Trophoblast cell (in vitro differentiated cells and primary cell): ENCODE measurements around the gene UPF1.

Experiments used
- DNase-seq, 2 donors: peaks; one replicate each; pipeline ENCODE4 v3.0.0-alpha.2; 2016
- H2AFZ ChIP-seq: 2 replicates; pipeline ENCODE4 v1.6.1; 2013; ENCODE audit warnings: low read length, moderate library complexity, mild to moderate bottlenecking; ENCODE audit not compliant: insufficient read depth, poor library complexity
- H2AK5ac ChIP-seq: 2 replicates; pipeline ENCODE4 v1.6.1; 2013; ENCODE audit warnings: mild to moderate bottlenecking, low read length
- H2BK120ac ChIP-seq: 2 replicates; pipeline ENCODE4 v1.6.1; 2013; ENCODE audit warnings: low read length, mild to moderate bottlenecking, moderate library complexity; ENCODE audit not compliant: insufficient read depth, poor library complexity
- H2BK12ac ChIP-seq: 2 replicates; pipeline ENCODE4 v1.6.1; 2013; ENCODE audit warnings: mild to moderate bottlenecking, low read length, moderate library complexity
- H2BK5ac ChIP-seq: 2 replicates; pipeline ENCODE4 v1.6.1; 2013; ENCODE audit warnings: low read length, low read depth, moderate library complexity, mild to moderate bottlenecking; ENCODE audit not compliant: poor library complexity
- H3K14ac ChIP-seq: 2 replicates; pipeline ENCODE4 v1.6.1; 2013; ENCODE audit warnings: mild to moderate bottlenecking, low read length
- H3K18ac ChIP-seq: 2 replicates; pipeline ENCODE4 v1.6.1; 2013; ENCODE audit warnings: mild to moderate bottlenecking, low read length
- H3K23ac ChIP-seq: 2 replicates; pipeline ENCODE4 v1.6.1; 2013; ENCODE audit warnings: low read length
- H3K27ac ChIP-seq: 2 replicates; pipeline ENCODE4 v1.5.1; 2013; ENCODE audit warnings: low read depth, mild to moderate bottlenecking, inconsistent platforms, low read length, moderate library complexity
- H3K27me3 ChIP-seq: 2 replicates; pipeline ENCODE4 v1.6.1; 2013; ENCODE audit warnings: inconsistent platforms, mild to moderate bottlenecking, low read length, moderate library complexity; ENCODE audit not compliant: insufficient read depth
- H3K36me3 ChIP-seq, 2 experiments: 1 replicate in 1 of 2; 2 replicates in 1 of 2; pipeline ENCODE4 v1.6.1; 2013; ENCODE audit warnings: low read length in 2 of 2, mild to moderate bottlenecking in 2 of 2, moderate library complexity in 1 of 2; ENCODE audit not compliant: insufficient read depth in 2 of 2, control insufficient read depth in 1 of 2
- H3K4ac ChIP-seq: 2 replicates; pipeline ENCODE4 v1.6.1; 2013; ENCODE audit warnings: low read depth, mild to moderate bottlenecking, low read length, moderate library complexity
- H3K4me1 ChIP-seq, 2 experiments: 1 replicate in 1 of 2; 2 replicates in 1 of 2; pipeline ENCODE4 v1.6.1; 2013; ENCODE audit warnings: low read length in 2 of 2, mild to moderate bottlenecking in 2 of 2, moderate library complexity in 1 of 2; ENCODE audit not compliant: insufficient read depth in 2 of 2, control insufficient read depth in 1 of 2
- H3K4me2 ChIP-seq: 2 replicates; pipeline ENCODE4 v1.6.1; 2013; ENCODE audit warnings: inconsistent platforms, mild to moderate bottlenecking, low read length, moderate library complexity
- H3K4me3 ChIP-seq: 2 replicates; pipeline ENCODE4 v1.5.1; 2013; ENCODE audit warnings: mild to moderate bottlenecking, low read depth, low read length, inconsistent platforms
- H3K79me1 ChIP-seq: one replicate; pipeline ENCODE4 v1.6.1; 2013; ENCODE audit warnings: low read length
- H3K79me2 ChIP-seq: 2 replicates; pipeline ENCODE4 v1.6.1; 2013; ENCODE audit warnings: low read length, mild to moderate bottlenecking; ENCODE audit not compliant: control insufficient read depth, insufficient read depth, poor library complexity
- H3K9ac ChIP-seq: 2 replicates; pipeline ENCODE4 v1.6.1; 2013; ENCODE audit warnings: mild to moderate bottlenecking, low read length
- H3K9me3 ChIP-seq: 2 replicates; pipeline ENCODE4 v1.6.1; 2013; ENCODE audit warnings: low read depth, mild to moderate bottlenecking, control low read depth, inconsistent platforms, low read length; ENCODE audit not compliant: insufficient read depth
- H4K12ac ChIP-seq: 2 replicates; pipeline ENCODE4 v1.6.1; 2013; ENCODE audit warnings: low read depth, mild to moderate bottlenecking, low read length, moderate library complexity
- H4K8ac ChIP-seq: 2 replicates; pipeline ENCODE4 v1.6.1; 2013; ENCODE audit warnings: low read depth, mild to moderate bottlenecking, low read length, moderate library complexity
- H4K91ac ChIP-seq: one replicate; pipeline ENCODE4 v1.6.1; 2013; ENCODE audit warnings: low read depth, mild to moderate bottlenecking, low read length, moderate library complexity
- WGBS: extraction: QIAGEN DNeasy Blood & Tissue Kit; methylation state at CpG from one replicate; pipeline ENCODE4 v1.1.7; 2013; ENCODE audit warnings: missing lambda C conversion rate; ENCODE audit not compliant: insufficient read length, insufficient coverage; ENCODE audit errors: extremely low coverage; 5-methylcytosine and 5-hydroxymethylcytosine counted together

Gene UPF1

DNA sequence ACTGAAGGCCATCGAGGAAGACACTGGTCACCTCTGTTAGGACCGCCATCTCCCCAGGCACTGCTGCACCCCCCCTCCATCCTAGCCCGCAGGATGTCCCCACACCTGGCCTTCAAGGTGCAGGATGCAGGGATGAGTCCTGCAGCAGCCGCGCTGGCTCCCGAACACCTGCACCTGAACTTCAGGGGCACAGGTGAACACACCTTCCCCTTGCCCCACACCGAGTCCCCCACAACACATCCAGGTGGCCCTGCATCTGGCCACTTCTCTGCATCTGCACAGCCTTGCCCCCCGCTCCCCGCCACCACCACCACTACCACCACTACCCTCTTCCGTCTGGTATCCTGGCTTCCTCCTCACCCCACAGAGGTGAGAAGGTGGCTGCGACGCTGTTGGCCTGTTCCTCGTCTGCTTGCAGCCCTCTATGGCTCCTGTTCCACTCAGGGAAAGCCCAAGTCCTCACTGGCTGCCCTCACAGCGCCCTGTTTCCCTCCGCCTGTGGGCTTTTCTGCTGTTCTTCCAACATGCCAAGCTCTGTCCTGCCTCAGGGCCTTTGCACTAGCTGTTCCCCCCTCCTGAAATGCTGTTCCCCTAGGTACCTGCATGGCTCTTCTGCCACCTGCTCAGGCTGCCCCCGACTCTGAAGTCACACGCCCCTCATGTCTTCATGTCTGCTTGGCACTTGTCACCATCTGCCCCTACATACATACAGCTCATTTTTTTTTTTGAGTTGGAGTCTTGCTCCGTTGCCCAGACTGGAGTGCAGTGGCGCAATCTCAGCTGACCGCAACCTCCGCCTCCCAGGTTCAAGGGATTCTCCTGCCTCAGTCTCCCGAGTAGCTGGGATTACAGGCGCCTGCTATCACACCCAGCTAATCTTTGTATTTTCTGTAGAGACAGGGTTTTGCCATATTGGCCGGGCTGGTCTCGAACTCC lies 65.6 kb downstream of the UPF1 start:
- H3K23ac ChIP-seq = no peak overlapping the region
- no peak overlapping the region for H3K14ac ChIP-seq
- peaks cover 9% of the 10 kb centered on the region for H3K9me3 ChIP-seq
- DNase-seq = no peak
- no peak overlapping the region for H4K91ac ChIP-seq
- H3K4ac ChIP-seq = no peak overlapping the region
- no peak overlapping the region for H3K27ac ChIP-seq
- H3K79me2 ChIP-seq = no peaks in the 10 kb centered on the region
- no peak overlapping the region for H3K4me2 ChIP-seq
- no peak overlapping the region for H2AFZ ChIP-seq
- H3K27me3 ChIP-seq = peaks cover 6% of the 10 kb centered on the region
- H2BK5ac ChIP-seq = no peak overlapping the region
- no peak overlapping the region for H4K12ac ChIP-seq
- H3K9ac ChIP-seq = no peak overlapping the region
- no peak overlapping the region for H4K8ac ChIP-seq
- peaks cover 2% of the 10 kb centered on the region for H3K79me1 ChIP-seq
- peaks cover 7 to 11% of the 10 kb centered on the region in 2 experiments for H3K4me1 ChIP-seq
- peaks cover 23 to 29% of the 10 kb centered on the region in 2 experiments for H3K36me3 ChIP-seq
- no peak overlapping the region for H3K18ac ChIP-seq
- no peak overlapping the region for H2BK120ac ChIP-seq
- H2AK5ac ChIP-seq = no peak overlapping the region
- H2BK12ac ChIP-seq = no peak overlapping the region
- WGBS = no CpG with 5 or more reads among the region's 25 CpGs
- peak overlapping the region; percentile 43 for H3K4me3 ChIP-seq

DNA sequence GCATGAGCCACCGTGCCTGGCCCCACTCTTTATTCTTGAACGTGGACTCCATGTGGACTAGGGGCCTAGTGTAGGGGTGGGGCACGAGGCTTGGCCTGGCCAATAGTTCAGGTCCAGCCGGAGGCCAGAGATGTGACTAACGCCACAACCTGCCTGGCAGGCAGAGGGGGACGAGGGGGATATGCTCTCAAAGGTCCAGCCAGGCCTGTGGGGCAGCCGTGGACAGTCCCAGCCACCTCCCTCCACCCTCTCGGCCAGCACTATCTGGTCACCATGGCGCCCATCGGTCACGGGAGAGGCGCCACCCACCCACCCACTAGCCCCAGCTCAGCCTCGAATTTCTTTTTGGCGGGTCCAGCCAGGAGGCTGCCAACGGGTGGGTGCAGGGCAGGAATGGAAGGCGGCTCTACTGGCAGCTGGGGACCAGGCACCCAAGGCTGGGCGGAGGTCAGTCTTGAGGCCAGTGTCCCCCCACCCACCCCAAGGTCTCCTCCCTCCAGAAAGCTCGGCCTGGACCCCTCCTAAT lies 66.4 kb downstream of the UPF1 start:
- no peak overlapping the region for H3K23ac ChIP-seq
- no peak overlapping the region for H4K8ac ChIP-seq
- peak; percentile 66 to 68 for DNase-seq
- H3K4ac ChIP-seq = no peak overlapping the region
- H2BK120ac ChIP-seq = no peak overlapping the region
- H4K91ac ChIP-seq = no peak overlapping the region
- H3K36me3 ChIP-seq = peaks cover 28 to 32% of the 10 kb centered on the region in 2 experiments
- no peak overlapping the region for H3K4me2 ChIP-seq
- H2AFZ ChIP-seq = no peak overlapping the region
- H2AK5ac ChIP-seq = no peak overlapping the region
- no peak overlapping the region for H2BK5ac ChIP-seq
- H3K18ac ChIP-seq = no peak overlapping the region
- H3K9me3 ChIP-seq = peaks cover 9% of the 10 kb centered on the region
- no CpG with 5 or more reads among the region's 18 CpGs for WGBS
- no peak overlapping the region for H3K27ac ChIP-seq
- H4K12ac ChIP-seq = no peak overlapping the region
- H3K14ac ChIP-seq = no peak overlapping the region
- peaks cover 7 to 11% of the 10 kb centered on the region in 2 experiments for H3K4me1 ChIP-seq
- no peak overlapping the region for H3K4me3 ChIP-seq
- H3K9ac ChIP-seq = no peak overlapping the region
- peaks cover 2% of the 10 kb centered on the region for H3K79me1 ChIP-seq
- H3K79me2 ChIP-seq = no peaks in the 10 kb centered on the region
- H3K27me3 ChIP-seq = peaks cover 6% of the 10 kb centered on the region
- no peak overlapping the region for H2BK12ac ChIP-seq

DNA sequence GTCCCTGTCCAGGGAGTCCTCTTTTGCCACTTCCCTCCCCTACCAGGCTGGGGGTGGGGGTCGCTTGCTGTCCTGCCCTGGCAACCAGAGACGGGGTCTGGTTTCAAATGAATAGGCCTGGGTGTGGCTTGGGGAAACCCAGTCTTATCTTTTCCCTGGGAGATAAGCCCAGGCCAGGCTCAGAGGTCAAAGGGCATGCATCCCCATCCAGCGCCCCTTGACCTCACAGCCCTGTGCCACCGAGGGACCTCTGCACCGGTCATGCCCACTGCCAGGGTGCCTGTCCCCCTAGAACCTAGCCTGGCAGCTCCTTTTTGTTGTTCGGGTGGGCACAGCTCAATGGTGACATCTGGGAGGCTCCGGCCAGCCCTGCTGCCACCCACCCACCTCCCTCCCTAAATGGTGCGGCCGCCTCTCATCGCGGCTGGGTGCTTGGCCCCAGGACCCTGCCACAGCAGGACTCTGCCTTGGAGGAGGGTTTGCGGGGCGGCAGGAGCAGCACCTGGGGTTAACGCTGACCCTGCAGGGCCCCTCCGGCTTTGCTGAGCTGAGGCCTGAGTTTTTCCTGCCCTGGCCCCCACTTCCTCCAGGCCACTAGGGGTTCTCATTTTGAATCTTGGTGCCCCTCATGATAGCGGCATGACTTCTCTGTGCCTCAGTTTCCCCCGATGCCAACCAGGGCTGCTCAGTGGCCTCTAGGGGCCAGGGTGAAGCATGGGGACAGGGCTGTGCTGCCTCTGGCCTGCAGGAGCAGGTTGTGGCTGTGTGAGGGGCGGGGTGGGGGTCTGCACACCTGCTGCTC lies 67.0 kb downstream of the UPF1 start:
- no peak overlapping the region for H3K9ac ChIP-seq
- WGBS = no CpG with 5 or more reads among the region's 18 CpGs

More for the DNA sequence above, 67.0 kb downstream of the UPF1 start:
- no peak overlapping the region for H2BK12ac ChIP-seq
- no peak overlapping the region for H4K91ac ChIP-seq
- H3K4me3 ChIP-seq = no peak overlapping the region
- H3K36me3 ChIP-seq = peaks cover 35 to 38% of the 10 kb centered on the region in 2 experiments
- no peak overlapping the region for H3K4me2 ChIP-seq
- peaks cover 6% of the 10 kb centered on the region for H3K27me3 ChIP-seq
- no peak overlapping the region for H3K4ac ChIP-seq
- H3K18ac ChIP-seq = no peak overlapping the region
- peaks cover 2% of the 10 kb centered on the region for H3K79me1 ChIP-seq
- DNase-seq = no peak
- no peak overlapping the region for H3K14ac ChIP-seq
- H4K8ac ChIP-seq = no peak overlapping the region
- no peak overlapping the region for H2AFZ ChIP-seq
- H3K79me2 ChIP-seq = no peaks in the 10 kb centered on the region
- H4K12ac ChIP-seq = no peak overlapping the region
- no peak overlapping the region for H3K27ac ChIP-seq
- no peak overlapping the region for H2BK120ac ChIP-seq
- peaks cover 9% of the 10 kb centered on the region for H3K9me3 ChIP-seq
- H2BK5ac ChIP-seq = no peak overlapping the region
- H2AK5ac ChIP-seq = no peak overlapping the region
- peaks cover 7 to 11% of the 10 kb centered on the region in 2 experiments for H3K4me1 ChIP-seq
- no peak overlapping the region for H3K23ac ChIP-seq
